IMR-90 (cell line): ENCODE measurements around the gene ATP10B. TPM values are rescaled to one million over a fixed set of nuclear protein-coding genes. Genes with fewer than 3 reads are reported as not detected.

Experiments used
- ATAC-seq: fragments of 200-7000 bp; cut with Tn5 transposase; 2 replicates; pipeline ENCODE4 v1.9.1; 2020; ENCODE audit warnings: low read depth, mild to moderate bottlenecking, moderate library complexity
- BruUV-seq: library from RNA; stranded (reverse); fragments of 400-500 nt; replicated peaks from 2 replicates; lab custom pipeline; 2021; lab: Mats Ljungman, UMichigan
- CTCF ChIA-PET: fragments of 300-600 bp; formaldehyde crosslinking; extraction: SDS; loops from one replicate; lab custom pipeline; 2021; ENCODE audit warnings: antibody characterized with exemption; lab: Yijun Ruan, JAX
- POLR2A ChIA-PET: fragments of 300-600 bp; sonication (Branson Sonifier 250); formaldehyde crosslinking; loops from one replicate; lab custom pipeline; 2022; ENCODE audit warnings: antibody characterized with exemption; ENCODE audit not compliant: unreplicated experiment; lab: Charles Lee
- DNase-seq: peaks from one replicate; pipeline ENCODE4 v3.0.0; 2013
- H2AFZ ChIP-seq: replicated peaks from 2 replicates; pipeline ENCODE3; 2013; ENCODE audit warnings: low read length, mild to moderate bottlenecking; ENCODE audit not compliant: poor library complexity
- H2AK5ac ChIP-seq: 2 replicates; pipeline ENCODE4 v1.6.1; 2013; ENCODE audit warnings: low read depth, low read length, inconsistent platforms
- H2AK9ac ChIP-seq: replicated peaks from 2 replicates; pipeline ENCODE3; 2013; ENCODE audit warnings: mild to moderate bottlenecking, low read depth, low read length, moderate library complexity; ENCODE audit not compliant: poor library complexity
- H2BK120ac ChIP-seq: 2 replicates; pipeline ENCODE4 v1.6.1; 2013; ENCODE audit warnings: low read depth, low read length, inconsistent platforms
- H2BK15ac ChIP-seq: 3 replicates; pipeline ENCODE4 v1.6.1; 2013; ENCODE audit warnings: low read depth, low read length, inconsistent platforms
- H2BK20ac ChIP-seq: 2 replicates; pipeline ENCODE4 v1.6.1; 2013; ENCODE audit warnings: low read depth, mild to moderate bottlenecking, inconsistent platforms, low read length, moderate library complexity
- H2BK5ac ChIP-seq: 2 replicates; pipeline ENCODE4 v1.6.1; 2013; ENCODE audit warnings: mild to moderate bottlenecking, low read depth, low read length, inconsistent platforms; ENCODE audit not compliant: poor library complexity, severe bottlenecking
- H3K14ac ChIP-seq: replicated peaks from 2 replicates; pipeline ENCODE4 v1.6.1; 2013; ENCODE audit warnings: low read depth, low read length, inconsistent platforms
- H3K18ac ChIP-seq: 2 replicates; pipeline ENCODE4 v1.6.1; 2013; ENCODE audit warnings: low read depth, low read length, control low read depth
- H3K23ac ChIP-seq: 2 replicates; pipeline ENCODE4 v1.6.1; 2013; ENCODE audit warnings: low read depth, low read length, inconsistent platforms
- H3K27ac ChIP-seq: 2 replicates; pipeline ENCODE4 v1.5.1; 2013; ENCODE audit warnings: mild to moderate bottlenecking, control low read depth, low read length; ENCODE audit not compliant: insufficient read depth
- H3K27me3 ChIP-seq: 2 replicates; pipeline ENCODE4 v1.6.1; 2013; ENCODE audit warnings: low read length; ENCODE audit not compliant: control insufficient read depth, insufficient read depth
- H3K36me3 ChIP-seq: 2 replicates; pipeline ENCODE4 v1.6.1; 2013; ENCODE audit warnings: low read length, mixed read lengths; ENCODE audit not compliant: control insufficient read depth, insufficient read depth
- H3K4ac ChIP-seq: 2 replicates; pipeline ENCODE4 v1.6.1; 2013; ENCODE audit warnings: low read depth, low read length, inconsistent platforms
- H3K4me1 ChIP-seq: 2 replicates; pipeline ENCODE4 v1.6.1; 2013; ENCODE audit warnings: low read length, mixed read lengths; ENCODE audit not compliant: control insufficient read depth, insufficient read depth
- H3K4me2 ChIP-seq: 2 replicates; pipeline ENCODE4 v1.6.1; 2013; ENCODE audit warnings: low read depth, mild to moderate bottlenecking, control low read depth, low read length, moderate library complexity
- H3K4me3 ChIP-seq: 2 replicates; pipeline ENCODE4 v1.5.1; 2013; ENCODE audit warnings: low read depth, mild to moderate bottlenecking, control low read depth, low read length, moderate library complexity; ENCODE audit not compliant: insufficient read depth
- H3K56ac ChIP-seq: 2 replicates; pipeline ENCODE4 v1.6.1; 2013; ENCODE audit warnings: low read length, inconsistent platforms; ENCODE audit not compliant: insufficient read depth; ENCODE audit errors: extremely low read depth
- H3K79me1 ChIP-seq, 2 experiments: 2 replicates each; pipeline ENCODE4 v1.6.1; 2013; ENCODE audit warnings: low read length in 2 of 2, inconsistent platforms in 1 of 2, low read depth in 1 of 2
- H3K9ac ChIP-seq: 2 replicates; pipeline ENCODE4 v1.6.1; 2013; ENCODE audit warnings: low read depth, low read length, control low read depth
- H3K9me1 ChIP-seq: 2 replicates; pipeline ENCODE4 v1.6.1; 2013; ENCODE audit warnings: low read length, inconsistent platforms; ENCODE audit not compliant: insufficient read depth
- H3K9me3 ChIP-seq: 2 replicates; pipeline ENCODE4 v1.6.1; 2013; ENCODE audit warnings: low read length; ENCODE audit not compliant: control insufficient read depth, insufficient read depth
- H4K20me1 ChIP-seq: 2 replicates; pipeline ENCODE4 v1.6.1; 2013; ENCODE audit warnings: low read length, inconsistent platforms; ENCODE audit not compliant: insufficient read depth
- H4K5ac ChIP-seq: 2 replicates; pipeline ENCODE4 v1.6.1; 2013; ENCODE audit warnings: mild to moderate bottlenecking, low read depth, low read length, control low read depth
- H4K8ac ChIP-seq, 2 experiments: 2 replicates each; pipeline ENCODE4 v1.6.1; 2013; ENCODE audit warnings: low read depth in 2 of 2, low read length in 2 of 2, control low read depth in 1 of 2, inconsistent platforms in 1 of 2
- H4K91ac ChIP-seq: 2 replicates; pipeline ENCODE4 v1.6.1; 2013; ENCODE audit warnings: low read depth, low read length, inconsistent platforms; ENCODE audit not compliant: insufficient read depth
- CTCF ChIP-seq: conservative IDR thresholded peaks from 2 replicates; pipeline ENCODE4 v1.5.1; 2012; ENCODE audit warnings: mild to moderate bottlenecking, low read depth, low read length, improper control_type of control experiment
- ELK1 ChIP-seq: fragments of 150-350 bp; IDR thresholded peaks from 2 replicates; pipeline ENCODE4 v1.6.1; 2016; ENCODE audit warnings: low read depth, mild to moderate bottlenecking, low read length, moderate library complexity, borderline replicate concordance
- RCOR1 ChIP-seq: IDR thresholded peaks from 2 replicates; pipeline ENCODE4 v1.6.1; 2012; ENCODE audit warnings: mild to moderate bottlenecking, low read length, improper control_type of control experiment; ENCODE audit not compliant: insufficient replicate concordance
- SMC3 ChIP-seq: fragments of 150-350 bp; IDR thresholded peaks from 2 replicates; pipeline ENCODE4 v1.6.1; 2016; ENCODE audit warnings: low read depth, mild to moderate bottlenecking, antibody characterized with exemption, low read length, moderate library complexity
- WGBS, 2 experiments: methylation state at CpG; one replicate each; pipeline versions ENCODE4 v1.1.5 to v1.1.7; 2013; ENCODE audit warnings: missing lambda C conversion rate in 2 of 2; ENCODE audit not compliant: insufficient read length in 1 of 2; ENCODE audit errors: extremely low coverage in 2 of 2; 5-methylcytosine and 5-hydroxymethylcytosine counted together
- dilution Hi-C: fragments of 300-500 bp; cut with HindIII; formaldehyde crosslinking; loops from one replicate; pipeline ENCODE4 v1.14.3; 2018; ENCODE audit warnings: low sequenced_read_pairs; ENCODE audit not compliant: unreplicated experiment
- in situ Hi-C: fragments of 300-500 bp; cut with MboI; formaldehyde crosslinking; loops from 3 replicates; pipeline ENCODE4 v1.14.3; 2019; ENCODE audit warnings: low sequenced_read_pairs, inconsistent platforms, mixed read lengths
- intact Hi-C: fragments of 100-400 bp; cut with micrococcal nuclease; formaldehyde crosslinking; loops from 2 replicates; pipeline ENCODE4 v1.10.0; 2022
- polyA plus RNA-seq, 3 experiments: library from polyadenylated mRNA; depleted of rRNA; stranded (reverse); fragments of >200 nt; gene quantifications; 2 replicates each; pipeline ENCODE4 v1.2.3, GENCODE V29; 2012; ENCODE audit warnings: low replicate concordance in 1 of 3
- total RNA-seq: library from RNA; depleted of rRNA; stranded (reverse); fragments of >200 nt; gene quantifications from 2 replicates; pipeline ENCODE4 v1.2.3, GENCODE V29; 2012

The ATP10B gene
- total and polyA plus RNA-seq, 2 of the 4 experiments (the other 2 are of a cell fraction), result not detected

GRCh38 chr5:160843240-160843639 lies 8.8 kb downstream of the ATP10B start:
- Histone ChIP-seq H3K9me1 (no peaks in the 10 kb centered on the region), H3K14ac (no peak overlapping the region), H4K20me1 (no peaks in the 10 kb centered on the region), H3K9me3 (peaks cover 2% of the 10 kb centered on the region; the same call in 1 of the 2 replicates), H3K4me1 (no peaks in the 10 kb centered on the region), H2BK5ac (no peak overlapping the region), H3K27me3 (no peaks in the 10 kb centered on the region), H3K56ac (no peak overlapping the region), H4K8ac (no peak overlapping the region), H2BK15ac (no peak overlapping the region), H2BK120ac (no peak overlapping the region), H3K4me3 (no peak overlapping the region), H3K9ac (no peak overlapping the region), H2BK20ac (no peak overlapping the region), H3K23ac (no peak overlapping the region), H2AK5ac (no peak overlapping the region), H3K36me3 (no peaks in the 10 kb centered on the region), H3K4me2 (no peak overlapping the region), H2AFZ (no peak overlapping the region), H3K18ac (no peak overlapping the region), H4K91ac (no peak overlapping the region), H2AK9ac (no peak overlapping the region), H4K5ac (no peak overlapping the region), H3K4ac (no peak overlapping the region), H3K79me1 (no peaks in the 10 kb centered on the region), H3K27ac (no peak overlapping the region)
- intact Hi-C loops, result no loop called here
- TF ChIP-seq SMC3 (no peak), CTCF (no peak), RCOR1 (no peak), ELK1 (no peak)
- WGBS, 2 experiments, result no CpG with 5 or more reads among the region's 2 CpGs
- BruUV-seq, result no TSS peak
- ChIA-PET POLR2A (no interaction called here), CTCF (no interaction called here)
- in situ Hi-C loops, result no loop called here
- ATAC-seq, result no peak
- DNase-seq, result no peak
- dilution Hi-C loops, result no loop called here
